GM23338 (cell line): ENCODE measurements around the gene TTC33.

Experiments
- CTCF ChIP-seq, 2 experiments: fragments of 200-600 bp in 1 of 2; sonication (generic) in 1 of 2; conservative IDR thresholded peaks; 2 replicates each; pipeline versions ENCODE4 v1.5.1 to v1.6.1; 2016 to 2017; ENCODE audit warnings: antibody characterized with exemption in 2 of 2, low read depth in 2 of 2, mild to moderate bottlenecking in 2 of 2, moderate library complexity in 1 of 2
- JUNB ChIP-seq: IDR thresholded peaks from one replicate; pipeline ENCODE4 v1.6.1; 2016; ENCODE audit warnings: antibody characterized with exemption; ENCODE audit not compliant: unreplicated experiment

GRCh38 chr5:40679148-40679912, 76.4 kb downstream of the TTC33 start:
- TF ChIP-seq JUNB (no peak), CTCF (conservative IDR thresholded peaks at IDR 0.05; ENCODE audit: low read depth in 2 of 2) (no peak)
